ENCODE data around the gene VPS37B.

GRCh38 chr12:122837306-122838265, 58.3 kb downstream of the VPS37B start:
- TF ChIP-seq POLR2AphosphoS5 (IDR thresholded peaks at IDR 0.05): no peak
- TF ChIP-seq, protein P1, sequence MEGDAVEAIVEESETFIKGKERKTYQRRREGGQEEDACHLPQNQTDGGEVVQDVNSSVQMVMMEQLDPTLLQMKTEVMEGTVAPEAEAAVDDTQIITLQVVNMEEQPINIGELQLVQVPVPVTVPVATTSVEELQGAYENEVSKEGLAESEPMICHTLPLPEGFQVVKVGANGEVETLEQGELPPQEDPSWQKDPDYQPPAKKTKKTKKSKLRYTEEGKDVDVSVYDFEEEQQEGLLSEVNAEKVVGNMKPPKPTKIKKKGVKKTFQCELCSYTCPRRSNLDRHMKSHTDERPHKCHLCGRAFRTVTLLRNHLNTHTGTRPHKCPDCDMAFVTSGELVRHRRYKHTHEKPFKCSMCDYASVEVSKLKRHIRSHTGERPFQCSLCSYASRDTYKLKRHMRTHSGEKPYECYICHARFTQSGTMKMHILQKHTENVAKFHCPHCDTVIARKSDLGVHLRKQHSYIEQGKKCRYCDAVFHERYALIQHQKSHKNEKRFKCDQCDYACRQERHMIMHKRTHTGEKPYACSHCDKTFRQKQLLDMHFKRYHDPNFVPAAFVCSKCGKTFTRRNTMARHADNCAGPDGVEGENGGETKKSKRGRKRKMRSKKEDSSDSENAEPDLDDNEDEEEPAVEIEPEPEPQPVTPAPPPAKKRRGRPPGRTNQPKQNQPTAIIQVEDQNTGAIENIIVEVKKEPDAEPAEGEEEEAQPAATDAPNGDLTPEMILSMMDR (IDR thresholded peaks at IDR 0.05): no peak

Data from esophagus muscularis mucosa (tissue), 3 donors.